H9 (cell line): ENCODE measurements around the gene NEMP1. TPM values are rescaled to one million over a fixed set of nuclear protein-coding genes. Genes with fewer than 3 reads are reported as not detected.

Experiments used
- DNase-seq: peaks from one replicate; pipeline ENCODE4 v3.0.0-alpha.2; 2017
- H2AFZ ChIP-seq: one replicate; pipeline ENCODE4 v1.6.1; 2013; ENCODE audit warnings: mild to moderate bottlenecking, low read length, control low read depth, moderate library complexity
- H2AK5ac ChIP-seq: 2 replicates; pipeline ENCODE4 v1.6.1; 2013; ENCODE audit warnings: low read length, control low read depth, mixed read lengths; ENCODE audit not compliant: insufficient read length
- H2BK120ac ChIP-seq: one replicate; pipeline ENCODE4 v1.6.1; 2013; ENCODE audit warnings: low read depth, mild to moderate bottlenecking, low read length, control low read depth, inconsistent platforms; ENCODE audit not compliant: poor library complexity, severe bottlenecking
- H2BK12ac ChIP-seq: 2 replicates; pipeline ENCODE4 v1.6.1; 2013; ENCODE audit warnings: low read length, control low read depth, mixed read lengths, low read depth; ENCODE audit not compliant: insufficient read length
- H2BK15ac ChIP-seq: 2 replicates; pipeline ENCODE4 v1.6.1; 2013; ENCODE audit warnings: low read depth, low read length, control low read depth
- H2BK20ac ChIP-seq: one replicate; pipeline ENCODE4 v1.6.1; 2013; ENCODE audit warnings: low read depth, mild to moderate bottlenecking, low read length, control low read depth, inconsistent platforms; ENCODE audit not compliant: poor library complexity, severe bottlenecking
- H2BK5ac ChIP-seq: 2 replicates; pipeline ENCODE4 v1.6.1; 2013; ENCODE audit warnings: low read length, control low read depth, mixed read lengths; ENCODE audit not compliant: insufficient read length
- H3K14ac ChIP-seq: 2 replicates; pipeline ENCODE4 v1.6.1; 2013; ENCODE audit warnings: low read length, control low read depth; ENCODE audit not compliant: insufficient read depth
- H3K18ac ChIP-seq: 2 replicates; pipeline ENCODE4 v1.6.1; 2013; ENCODE audit warnings: low read depth, mild to moderate bottlenecking, mixed read lengths, low read length, control low read depth; ENCODE audit not compliant: insufficient read length
- H3K23ac ChIP-seq: 2 replicates; pipeline ENCODE4 v1.6.1; 2013; ENCODE audit warnings: low read length, control low read depth, mixed read lengths, low read depth; ENCODE audit not compliant: insufficient read length
- H3K23me2 ChIP-seq: 2 replicates; pipeline ENCODE4 v1.6.1; 2013; ENCODE audit warnings: low read depth, mild to moderate bottlenecking, mixed read lengths, low read length, control low read depth; ENCODE audit not compliant: insufficient read length, poor library complexity, severe bottlenecking
- H3K27ac ChIP-seq: 2 replicates; pipeline ENCODE4 v1.5.1; 2013; ENCODE audit warnings: low read length, control low read depth, mixed read lengths, low read depth; ENCODE audit not compliant: insufficient read length
- H3K27me3 ChIP-seq: 2 replicates; pipeline ENCODE4 v1.6.1; 2013; ENCODE audit warnings: low read length, control low read depth, inconsistent platforms; ENCODE audit not compliant: insufficient read depth
- H3K4ac ChIP-seq: 2 replicates; pipeline ENCODE4 v1.6.1; 2013; ENCODE audit warnings: low read depth, mild to moderate bottlenecking, control low read depth, inconsistent platforms, low read length, moderate library complexity
- H3K4me1 ChIP-seq: 2 replicates; pipeline ENCODE4 v1.6.1; 2013; ENCODE audit warnings: low read length, control low read depth, inconsistent platforms; ENCODE audit not compliant: insufficient read depth
- H3K4me2 ChIP-seq: 2 replicates; pipeline ENCODE4 v1.6.1; 2013; ENCODE audit warnings: low read length, control low read depth, mixed read lengths; ENCODE audit not compliant: insufficient read length, insufficient read depth
- H3K56ac ChIP-seq: 2 replicates; pipeline ENCODE4 v1.6.1; 2013; ENCODE audit warnings: low read depth, mild to moderate bottlenecking, mixed read lengths, low read length, control low read depth; ENCODE audit not compliant: insufficient read length
- H3K79me1 ChIP-seq: 2 replicates; pipeline ENCODE4 v1.6.1; 2013; ENCODE audit warnings: low read depth, mild to moderate bottlenecking, moderate library complexity, low read length, control low read depth, inconsistent platforms; ENCODE audit not compliant: insufficient read depth, poor library complexity, severe bottlenecking
- H3K79me2 ChIP-seq: 2 replicates; pipeline ENCODE4 v1.6.1; 2013; ENCODE audit warnings: low read length, control low read depth, inconsistent platforms; ENCODE audit not compliant: insufficient read depth
- H3K9ac ChIP-seq: 2 replicates; pipeline ENCODE4 v1.6.1; 2013; ENCODE audit warnings: low read length, control low read depth, mixed read lengths; ENCODE audit not compliant: insufficient read length; ENCODE audit errors: extremely low read depth
- H3K9me3 ChIP-seq: one replicate; pipeline ENCODE4 v1.6.1; 2013; ENCODE audit warnings: low read depth, low read length, inconsistent platforms; ENCODE audit not compliant: control insufficient read depth
- H3T11ph ChIP-seq: one replicate; pipeline ENCODE4 v1.6.1; 2013; ENCODE audit warnings: mild to moderate bottlenecking, low read length, control low read depth, inconsistent platforms
- H4K20me1 ChIP-seq: one replicate; pipeline ENCODE4 v1.6.1; 2013; ENCODE audit not compliant: control insufficient read depth, insufficient read length, insufficient read depth
- H4K5ac ChIP-seq: 2 replicates; pipeline ENCODE4 v1.6.1; 2013; ENCODE audit warnings: low read depth, mild to moderate bottlenecking, mixed read lengths, low read length, control low read depth; ENCODE audit not compliant: insufficient read length
- H4K8ac ChIP-seq: replicated peaks from 2 replicates; pipeline ENCODE4 v1.6.1; 2013; ENCODE audit warnings: low read length, control low read depth, mixed read lengths, low read depth; ENCODE audit not compliant: insufficient read length
- H4K91ac ChIP-seq: 2 replicates; pipeline ENCODE4 v1.6.1; 2013; ENCODE audit warnings: low read depth, mild to moderate bottlenecking, moderate library complexity, mixed read lengths, low read length, control low read depth; ENCODE audit not compliant: insufficient read length
- H3K27ac Mint-ChIP-seq, 3 experiments: 2 replicates in 2 of 3; 3 replicates in 1 of 3; pipeline ENCODE4 v1.8.0; 2020 to 2021; ENCODE audit warnings: mixed read lengths in 3 of 3, mild to moderate bottlenecking in 1 of 3, moderate library complexity in 1 of 3
- H3K27me3 Mint-ChIP-seq: 2 replicates; pipeline ENCODE4 v1.8.0; 2021; ENCODE audit warnings: low read depth, mild to moderate bottlenecking, moderate library complexity, mixed read lengths
- H3K36me3 Mint-ChIP-seq, 3 experiments: 2 replicates in 2 of 3; 3 replicates in 1 of 3; pipeline ENCODE4 v1.8.0; 2020 to 2021; ENCODE audit warnings: low read depth in 3 of 3, mixed read lengths in 3 of 3; ENCODE audit not compliant: insufficient read depth in 1 of 3
- H3K4me1 Mint-ChIP-seq, 2 experiments: 2 replicates each; pipeline ENCODE4 v1.8.0; 2020; ENCODE audit warnings: mixed read lengths in 2 of 2
- H3K4me3 Mint-ChIP-seq, 2 experiments: 2 replicates in 1 of 2; 3 replicates in 1 of 2; pipeline ENCODE4 v1.8.0; 2020 to 2021; ENCODE audit warnings: mild to moderate bottlenecking in 2 of 2, mixed read lengths in 2 of 2, moderate library complexity in 1 of 2
- H3K9me3 Mint-ChIP-seq, 2 experiments: 2 replicates in 1 of 2; 3 replicates in 1 of 2; pipeline ENCODE4 v1.8.0; 2020; ENCODE audit warnings: mild to moderate bottlenecking in 2 of 2, mixed read lengths in 2 of 2, moderate library complexity in 1 of 2
- CTCF ChIP-seq: fragments of 200-600 bp; sonication (generic); conservative IDR thresholded peaks from 3 replicates; pipeline ENCODE4 v1.8.0; 2021; ENCODE audit warnings: antibody characterized with exemption, mild to moderate bottlenecking
- WGBS: extraction: QIAGEN DNeasy Blood & Tissue Kit; methylation state at CpG from one replicate; pipeline ENCODE4 v1.1.7; 2013; ENCODE audit warnings: missing lambda C conversion rate, low lambda C conversion rate, mixed read lengths; ENCODE audit not compliant: insufficient read length; ENCODE audit errors: extremely low coverage; 5-methylcytosine and 5-hydroxymethylcytosine counted together
- total RNA-seq: library from RNA; stranded (reverse); gene quantifications from 2 replicates; pipeline ENCODE4 v1.2.1, GENCODE V29; 2021

The NEMP1 gene
- total RNA-seq, 1 experiment from 2014 or later = 50.1 TPM

- Mint-ChIP-seq H3K27ac (no peak overlapping the region), H3K9me3 (no peaks in the 10 kb centered on the region), H3K4me1 (peaks cover 3 to 13% of the 10 kb centered on the region in 2 experiments), H3K36me3 (no peaks in the 10 kb centered on the region), H3K27me3 (peaks cover 5% of the 10 kb centered on the region), H3K4me3 (no peak overlapping the region)
- Histone ChIP-seq H2BK20ac (no peak overlapping the region), H3K9me3 (no peaks in the 10 kb centered on the region), H2BK12ac (no peak overlapping the region), H3K23ac (no peak overlapping the region), H4K5ac (no peak overlapping the region), H3K27ac (no peak overlapping the region), H2BK120ac (no peak overlapping the region), H3K27me3 (no peaks in the 10 kb centered on the region), H3K56ac (no peak overlapping the region), H4K20me1 (no peaks in the 10 kb centered on the region), H2AK5ac (no peak overlapping the region), H3K79me2 (no peaks in the 10 kb centered on the region), H3K79me1 (no peaks in the 10 kb centered on the region), H3K18ac (no peak overlapping the region), H3T11ph (no peak overlapping the region), H3K4me1 (no peaks in the 10 kb centered on the region), H2BK15ac (no peak overlapping the region), H2AFZ (no peak overlapping the region), H2BK5ac (no peak overlapping the region), H4K91ac (no peak overlapping the region), H4K8ac (no peak overlapping the region), H3K23me2 (no peaks in the 10 kb centered on the region), H3K4me2 (no peak overlapping the region), H3K14ac (no peak overlapping the region), H3K9ac (no peak overlapping the region), H3K4ac (no peak overlapping the region)
- no CpG with 5 or more reads among the region's 1 CpG for WGBS
- no peak for TF ChIP-seq CTCF
- DNase-seq = no peak
Observed at GRCh38 chr12:57047981-57048380, 30.6 kb downstream of the NEMP1 start.
